HEK293 (cell line): Measurements from ENCODE around the gene OR7G2.

Experiments
- CTCF ChIA-PET: fragments of 350-600 bp; formaldehyde crosslinking; extraction: SDS; loops from one replicate; lab custom pipeline; 2021; ENCODE audit warnings: antibody characterized with exemption; lab: Yijun Ruan, JAX
- POLR2A ChIA-PET: fragments of 300-600 bp; formaldehyde crosslinking; extraction: SDS; loops from one replicate; lab custom pipeline; 2020; ENCODE audit warnings: antibody characterized with exemption, inconsistent platforms; lab: Yijun Ruan, JAX
- H3K27ac ChIP-seq: fragments of 200-500 bp; sonication (Bioruptor generic); 2 replicates; pipeline ENCODE4 v1.5.1; 2014; ENCODE audit warnings: low read depth, low read length, control low read depth, inconsistent platforms; ENCODE audit errors: extremely low read depth
- H3K36me3 ChIP-seq, 2 experiments: fragments of 200-500 bp in 1 of 2; sonication (Bioruptor generic) in 1 of 2; 1 replicate in 1 of 2; 2 replicates in 1 of 2; pipeline ENCODE4 v1.5.1; 2014 to 2017; ENCODE audit warnings: inconsistent platforms in 2 of 2, low read length in 2 of 2; ENCODE audit not compliant: control insufficient read depth in 2 of 2, insufficient read depth in 1 of 2
- H3K4me1 ChIP-seq: fragments of 200-500 bp; sonication (Bioruptor generic); 2 replicates; pipeline ENCODE4 v1.5.1; 2014; ENCODE audit warnings: mild to moderate bottlenecking, low read length, inconsistent platforms; ENCODE audit not compliant: control insufficient read depth, insufficient read depth
- H3K4me3 ChIP-seq: 2 replicates; pipeline ENCODE4 v1.5.1; 2011; ENCODE audit warnings: low read depth, mild to moderate bottlenecking, control low read depth, low read length, moderate library complexity
- H3K9me3 ChIP-seq: fragments of 200-500 bp; sonication (Bioruptor generic); 2 replicates; pipeline ENCODE4 v1.5.1; 2014; ENCODE audit warnings: low read depth, low read length, inconsistent platforms; ENCODE audit not compliant: control insufficient read depth, insufficient read depth
- GLI4 ChIP-seq: fragments of 450-650 bp; formaldehyde crosslinking; IDR thresholded peaks from 2 replicates; pipeline ENCODE4 v1.5.1; 2016; ENCODE audit warnings: missing biosample characterization, missing genetic modification characterization
- GLIS2 ChIP-seq: fragments of 450-650 bp; formaldehyde crosslinking; IDR thresholded peaks from 2 replicates; pipeline ENCODE4 v1.5.1; 2016; ENCODE audit warnings: missing biosample characterization, missing genetic modification characterization
- SCRT1 ChIP-seq: fragments of 450-650 bp; formaldehyde crosslinking; IDR thresholded peaks from 2 replicates; pipeline ENCODE4 v1.5.1; 2016; ENCODE audit warnings: missing biosample characterization, missing genetic modification characterization, borderline replicate concordance
- ZFP37 ChIP-seq: fragments of 450-650 bp; formaldehyde crosslinking; IDR thresholded peaks from 2 replicates; pipeline ENCODE4 v1.5.1; 2016; ENCODE audit warnings: missing biosample characterization, missing genetic modification characterization
- ZFP41 ChIP-seq: fragments of 450-650 bp; formaldehyde crosslinking; IDR thresholded peaks from 2 replicates; pipeline ENCODE4 v1.5.1; 2016; ENCODE audit warnings: missing biosample characterization, missing genetic modification characterization, borderline replicate concordance
- ZNF146 ChIP-seq: fragments of 450-650 bp; formaldehyde crosslinking; IDR thresholded peaks from 2 replicates; pipeline ENCODE4 v1.5.1; 2016; ENCODE audit warnings: missing biosample characterization, missing genetic modification characterization
- ZNF16 ChIP-seq: fragments of 450-650 bp; formaldehyde crosslinking; IDR thresholded peaks from 2 replicates; pipeline ENCODE4 v1.5.1; 2016; ENCODE audit warnings: low read depth, missing biosample characterization, missing genetic modification characterization
- ZNF37A ChIP-seq: fragments of 450-650 bp; IDR thresholded peaks from 2 replicates; pipeline ENCODE4 v1.5.1; 2018; ENCODE audit warnings: missing biosample characterization, missing genetic modification characterization
- ZNF433 ChIP-seq: fragments of 450-650 bp; formaldehyde crosslinking; IDR thresholded peaks from 2 replicates; pipeline ENCODE4 v1.5.1; 2016; ENCODE audit warnings: missing biosample characterization, missing genetic modification characterization, low read depth
- ZNF610 ChIP-seq: fragments of 450-650 bp; formaldehyde crosslinking; IDR thresholded peaks from 2 replicates; pipeline ENCODE4 v1.5.1; 2016; ENCODE audit warnings: missing biosample characterization, missing genetic modification characterization, borderline replicate concordance
- ZNF768 ChIP-seq: fragments of 450-650 bp; formaldehyde crosslinking; IDR thresholded peaks from 2 replicates; pipeline ENCODE4 v1.5.1; 2018; ENCODE audit warnings: missing biosample characterization, mild to moderate bottlenecking, missing genetic modification characterization
- ZNF776 ChIP-seq: fragments of 450-650 bp; formaldehyde crosslinking; IDR thresholded peaks from 2 replicates; pipeline ENCODE4 v1.5.0; 2017; ENCODE audit warnings: missing biosample characterization, missing genetic modification characterization, borderline replicate concordance
- TF ChIP-seq, protein P1 (sequence below): fragments of 450-650 bp; formaldehyde crosslinking; IDR thresholded peaks from 2 replicates; pipeline ENCODE4 v1.5.1; 2017; ENCODE audit warnings: missing biosample characterization, missing genetic modification characterization
- TF ChIP-seq, protein P2 (sequence below): fragments of 450-650 bp; IDR thresholded peaks from 2 replicates; pipeline ENCODE4 v1.5.1; 2018; ENCODE audit warnings: missing biosample characterization, mild to moderate bottlenecking, missing genetic modification characterization
- TF ChIP-seq, protein P3 (sequence below): fragments of 450-650 bp; formaldehyde crosslinking; IDR thresholded peaks from 2 replicates; pipeline ENCODE4 v1.5.1; 2017; ENCODE audit warnings: missing biosample characterization, missing genetic modification characterization
- TF ChIP-seq, protein P4 (sequence below): fragments of 450-650 bp; formaldehyde crosslinking; IDR thresholded peaks from 2 replicates; pipeline ENCODE4 v1.5.1; 2016; ENCODE audit warnings: missing biosample characterization, missing genetic modification characterization, low read depth
- TF ChIP-seq, protein P5 (sequence below): fragments of 450-650 bp; formaldehyde crosslinking; IDR thresholded peaks from 2 replicates; pipeline ENCODE4 v1.5.1; 2016; ENCODE audit warnings: missing biosample characterization, missing genetic modification characterization
- TF ChIP-seq, protein P6 (sequence below): fragments of 450-650 bp; formaldehyde crosslinking; conservative IDR thresholded peaks from 2 replicates; pipeline ENCODE4 v1.5.1; 2016; ENCODE audit warnings: low read depth, missing biosample characterization, missing genetic modification characterization

Gene OR7G2

DNA sequence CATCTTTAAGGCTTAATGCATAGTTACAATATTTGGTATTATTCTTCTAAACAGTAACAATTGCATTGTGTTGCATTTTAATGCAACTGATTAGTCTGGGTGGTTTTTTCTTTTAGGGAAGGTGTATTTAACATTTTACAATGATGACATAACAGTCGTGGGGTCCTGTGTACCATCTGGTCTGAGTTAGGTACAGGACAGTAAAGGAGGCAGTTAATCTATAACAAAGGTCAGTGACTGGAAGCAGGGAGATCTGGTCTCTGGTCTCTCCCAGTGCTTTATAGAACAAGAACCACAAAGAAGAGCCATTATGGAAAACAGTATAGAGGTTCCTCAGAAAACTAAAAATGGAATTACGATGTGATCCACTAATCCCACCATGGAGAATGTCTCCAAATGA, 2.7 kb upstream of the OR7G2 start:
- ChIA-PET CTCF (no interaction called here), POLR2A (no interaction called here)
- H3K9me3 ChIP-seq: no peaks in the 10 kb centered on the region

DNA sequence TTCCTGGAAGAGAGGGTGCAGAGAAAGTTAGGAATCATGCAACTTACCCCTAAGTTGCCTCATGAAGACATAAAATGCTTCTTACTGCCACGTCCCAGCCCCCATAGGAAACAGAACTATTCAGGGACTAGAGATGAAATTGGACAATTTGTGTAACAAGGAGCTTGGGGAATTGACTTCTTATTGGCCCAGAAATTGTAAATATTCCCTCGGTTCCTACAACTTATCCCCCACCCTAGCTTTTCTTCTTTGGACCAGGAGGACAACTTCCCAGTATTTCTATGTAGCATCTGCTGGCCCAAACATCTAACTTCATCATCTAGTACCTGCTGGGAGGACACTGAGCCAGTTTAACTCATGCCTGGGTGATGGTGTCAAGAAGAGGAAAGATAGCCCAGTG, 20.5 kb downstream of the OR7G2 start, which contains the start of gene OR1M1:
Gene OR1M1, plus strand, starts transcription at position 301 of the 400 bp plus-strand sequence. CDS start 6,184 bp downstream, outside the sequence.
- TF ChIP-seq, protein P1, sequence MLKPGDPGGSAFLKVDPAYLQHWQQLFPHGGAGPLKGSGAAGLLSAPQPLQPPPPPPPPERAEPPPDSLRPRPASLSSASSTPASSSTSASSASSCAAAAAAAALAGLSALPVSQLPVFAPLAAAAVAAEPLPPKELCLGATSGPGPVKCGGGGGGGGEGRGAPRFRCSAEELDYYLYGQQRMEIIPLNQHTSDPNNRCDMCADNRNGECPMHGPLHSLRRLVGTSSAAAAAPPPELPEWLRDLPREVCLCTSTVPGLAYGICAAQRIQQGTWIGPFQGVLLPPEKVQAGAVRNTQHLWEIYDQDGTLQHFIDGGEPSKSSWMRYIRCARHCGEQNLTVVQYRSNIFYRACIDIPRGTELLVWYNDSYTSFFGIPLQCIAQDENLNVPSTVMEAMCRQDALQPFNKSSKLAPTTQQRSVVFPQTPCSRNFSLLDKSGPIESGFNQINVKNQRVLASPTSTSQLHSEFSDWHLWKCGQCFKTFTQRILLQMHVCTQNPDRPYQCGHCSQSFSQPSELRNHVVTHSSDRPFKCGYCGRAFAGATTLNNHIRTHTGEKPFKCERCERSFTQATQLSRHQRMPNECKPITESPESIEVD (tag by site-specific recombination): no peak
- Histone ChIP-seq H3K4me1 (no peaks in the 10 kb centered on the region), H3K9me3 (no peaks in the 10 kb centered on the region), H3K27ac (no peak within 1 kb of the TSS), H3K36me3 (no peaks in the 10 kb centered on the region), H3K4me3 (no peak within 1 kb of the TSS)
- ChIA-PET CTCF (interaction anchor here (0.6 to 1.2 kb wide), 3 partner anchors 22 to 506 kb away, joined by 3 to 4 read pairs (median 3); no protein-coding TSS in a partner anchor), POLR2A (no interaction called here)

More for the DNA sequence above, 2.7 kb upstream of the OR7G2 start:
- Histone ChIP-seq H3K4me3 (no peak overlapping the region), H3K27ac (no peak overlapping the region), H3K4me1 (no peaks in the 10 kb centered on the region), H3K36me3 (no peaks in the 10 kb centered on the region)
- no peak for TF ChIP-seq ZNF768 (tag by site-specific recombination)
- TF ChIP-seq, protein P2, sequence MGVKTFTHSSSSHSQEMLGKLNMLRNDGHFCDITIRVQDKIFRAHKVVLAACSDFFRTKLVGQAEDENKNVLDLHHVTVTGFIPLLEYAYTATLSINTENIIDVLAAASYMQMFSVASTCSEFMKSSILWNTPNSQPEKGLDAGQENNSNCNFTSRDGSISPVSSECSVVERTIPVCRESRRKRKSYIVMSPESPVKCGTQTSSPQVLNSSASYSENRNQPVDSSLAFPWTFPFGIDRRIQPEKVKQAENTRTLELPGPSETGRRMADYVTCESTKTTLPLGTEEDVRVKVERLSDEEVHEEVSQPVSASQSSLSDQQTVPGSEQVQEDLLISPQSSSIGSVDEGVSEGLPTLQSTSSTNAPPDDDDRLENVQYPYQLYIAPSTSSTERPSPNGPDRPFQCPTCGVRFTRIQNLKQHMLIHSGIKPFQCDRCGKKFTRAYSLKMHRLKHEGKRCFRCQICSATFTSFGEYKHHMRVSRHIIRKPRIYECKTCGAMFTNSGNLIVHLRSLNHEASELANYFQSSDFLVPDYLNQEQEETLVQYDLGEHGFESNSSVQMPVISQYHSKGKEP (tag by site-specific recombination): no peak
- TF ChIP-seq ZNF37A (tag by site-specific recombination): no peak
- TF ChIP-seq, protein P3, sequence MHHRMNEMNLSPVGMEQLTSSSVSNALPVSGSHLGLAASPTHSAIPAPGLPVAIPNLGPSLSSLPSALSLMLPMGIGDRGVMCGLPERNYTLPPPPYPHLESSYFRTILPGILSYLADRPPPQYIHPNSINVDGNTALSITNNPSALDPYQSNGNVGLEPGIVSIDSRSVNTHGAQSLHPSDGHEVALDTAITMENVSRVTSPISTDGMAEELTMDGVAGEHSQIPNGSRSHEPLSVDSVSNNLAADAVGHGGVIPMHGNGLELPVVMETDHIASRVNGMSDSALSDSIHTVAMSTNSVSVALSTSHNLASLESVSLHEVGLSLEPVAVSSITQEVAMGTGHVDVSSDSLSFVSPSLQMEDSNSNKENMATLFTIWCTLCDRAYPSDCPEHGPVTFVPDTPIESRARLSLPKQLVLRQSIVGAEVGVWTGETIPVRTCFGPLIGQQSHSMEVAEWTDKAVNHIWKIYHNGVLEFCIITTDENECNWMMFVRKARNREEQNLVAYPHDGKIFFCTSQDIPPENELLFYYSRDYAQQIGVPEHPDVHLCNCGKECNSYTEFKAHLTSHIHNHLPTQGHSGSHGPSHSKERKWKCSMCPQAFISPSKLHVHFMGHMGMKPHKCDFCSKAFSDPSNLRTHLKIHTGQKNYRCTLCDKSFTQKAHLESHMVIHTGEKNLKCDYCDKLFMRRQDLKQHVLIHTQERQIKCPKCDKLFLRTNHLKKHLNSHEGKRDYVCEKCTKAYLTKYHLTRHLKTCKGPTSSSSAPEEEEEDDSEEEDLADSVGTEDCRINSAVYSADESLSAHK (tag by site-specific recombination): no peak
- TF ChIP-seq ZNF16 (tag by site-specific recombination): no peak
- TF ChIP-seq ZNF433: no peak
- no peak for TF ChIP-seq ZFP41 (tag by site-specific recombination)
- no peak for TF ChIP-seq GLI4
- TF ChIP-seq, protein P4, sequence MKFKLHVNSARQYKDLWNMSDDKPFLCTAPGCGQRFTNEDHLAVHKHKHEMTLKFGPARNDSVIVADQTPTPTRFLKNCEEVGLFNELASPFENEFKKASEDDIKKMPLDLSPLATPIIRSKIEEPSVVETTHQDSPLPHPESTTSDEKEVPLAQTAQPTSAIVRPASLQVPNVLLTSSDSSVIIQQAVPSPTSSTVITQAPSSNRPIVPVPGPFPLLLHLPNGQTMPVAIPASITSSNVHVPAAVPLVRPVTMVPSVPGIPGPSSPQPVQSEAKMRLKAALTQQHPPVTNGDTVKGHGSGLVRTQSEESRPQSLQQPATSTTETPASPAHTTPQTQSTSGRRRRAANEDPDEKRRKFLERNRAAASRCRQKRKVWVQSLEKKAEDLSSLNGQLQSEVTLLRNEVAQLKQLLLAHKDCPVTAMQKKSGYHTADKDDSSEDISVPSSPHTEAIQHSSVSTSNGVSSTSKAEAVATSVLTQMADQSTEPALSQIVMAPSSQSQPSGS (tag by site-specific recombination): no peak
- TF ChIP-seq ZNF146: no peak
- TF ChIP-seq ZNF776 (tag by site-specific recombination): no peak

DNA sequence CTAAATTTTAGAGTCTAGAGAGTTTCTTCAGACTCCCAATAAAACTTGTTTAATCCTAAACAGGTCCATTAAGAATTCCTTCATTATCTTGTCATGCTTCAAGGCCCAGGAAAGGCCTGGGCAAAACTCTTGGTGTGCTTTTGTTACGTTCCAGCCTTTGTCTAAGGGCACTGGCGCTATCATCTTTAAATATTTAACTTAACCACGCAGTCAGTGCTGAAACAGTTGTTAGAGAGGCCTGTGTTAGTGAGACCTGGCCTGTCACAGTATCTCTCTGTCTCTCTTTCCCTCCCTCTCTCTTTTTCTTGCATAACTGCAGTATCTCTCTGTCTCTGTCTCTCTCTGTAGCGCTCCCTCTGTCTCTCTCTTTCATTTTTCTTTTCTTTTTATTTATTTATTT, 28.6 kb downstream of the OR7G2 start:
- H3K4me1 ChIP-seq: peaks cover 6% of the 10 kb centered on the region
- no peak overlapping the region for H3K27ac ChIP-seq
- POLR2A ChIA-PET: interaction anchor here (0.6 kb wide), 1 partner anchor 413 kb away, joined by 3 read pairs; no protein-coding TSS in a partner anchor
- CTCF ChIA-PET: no interaction called here
- H3K4me3 ChIP-seq: no peak overlapping the region
- H3K36me3 ChIP-seq: no peaks in the 10 kb centered on the region
- no peaks in the 10 kb centered on the region for H3K9me3 ChIP-seq
- TF ChIP-seq GLIS2 (tag by site-specific recombination): no peak
- TF ChIP-seq, protein P5, sequence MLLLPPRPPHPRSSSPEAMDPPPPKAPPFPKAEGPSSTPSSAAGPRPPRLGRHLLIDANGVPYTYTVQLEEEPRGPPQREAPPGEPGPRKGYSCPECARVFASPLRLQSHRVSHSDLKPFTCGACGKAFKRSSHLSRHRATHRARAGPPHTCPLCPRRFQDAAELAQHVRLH: no peak
- TF ChIP-seq SCRT1 (tag by site-specific recombination): no peak
- TF ChIP-seq, protein P6, sequence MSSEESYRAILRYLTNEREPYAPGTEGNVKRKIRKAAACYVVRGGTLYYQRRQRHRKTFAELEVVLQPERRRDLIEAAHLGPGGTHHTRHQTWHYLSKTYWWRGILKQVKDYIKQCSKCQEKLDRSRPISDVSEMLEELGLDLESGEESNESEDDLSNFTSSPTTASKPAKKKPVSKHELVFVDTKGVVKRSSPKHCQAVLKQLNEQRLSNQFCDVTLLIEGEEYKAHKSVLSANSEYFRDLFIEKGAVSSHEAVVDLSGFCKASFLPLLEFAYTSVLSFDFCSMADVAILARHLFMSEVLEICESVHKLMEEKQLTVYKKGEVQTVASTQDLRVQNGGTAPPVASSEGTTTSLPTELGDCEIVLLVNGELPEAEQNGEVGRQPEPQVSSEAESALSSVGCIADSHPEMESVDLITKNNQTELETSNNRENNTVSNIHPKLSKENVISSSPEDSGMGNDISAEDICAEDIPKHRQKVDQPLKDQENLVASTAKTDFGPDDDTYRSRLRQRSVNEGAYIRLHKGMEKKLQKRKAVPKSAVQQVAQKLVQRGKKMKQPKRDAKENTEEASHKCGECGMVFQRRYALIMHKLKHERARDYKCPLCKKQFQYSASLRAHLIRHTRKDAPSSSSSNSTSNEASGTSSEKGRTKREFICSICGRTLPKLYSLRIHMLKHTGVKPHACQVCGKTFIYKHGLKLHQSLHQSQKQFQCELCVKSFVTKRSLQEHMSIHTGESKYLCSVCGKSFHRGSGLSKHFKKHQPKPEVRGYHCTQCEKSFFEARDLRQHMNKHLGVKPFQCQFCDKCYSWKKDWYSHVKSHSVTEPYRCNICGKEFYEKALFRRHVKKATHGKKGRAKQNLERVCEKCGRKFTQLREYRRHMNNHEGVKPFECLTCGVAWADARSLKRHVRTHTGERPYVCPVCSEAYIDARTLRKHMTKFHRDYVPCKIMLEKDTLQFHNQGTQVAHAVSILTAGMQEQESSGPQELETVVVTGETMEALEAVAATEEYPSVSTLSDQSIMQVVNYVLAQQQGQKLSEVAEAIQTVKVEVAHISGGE (tag by site-specific recombination): no peak
- TF ChIP-seq ZNF610 (tag by site-specific recombination): no peak
- TF ChIP-seq ZFP37: no peak
